ENCODE results near the gene ADAMTS12. TPM values are rescaled to one million over a fixed set of nuclear protein-coding genes. Genes with fewer than 3 reads are reported as not detected.
A peak's percentile ranks its signal among the peaks of the same experiment; 100 is the strongest.

The ADAMTS12 gene
- total and polyA plus RNA-seq, 2 experiments from 2014 or later: 9.1 to 17.1 TPM

DNA sequence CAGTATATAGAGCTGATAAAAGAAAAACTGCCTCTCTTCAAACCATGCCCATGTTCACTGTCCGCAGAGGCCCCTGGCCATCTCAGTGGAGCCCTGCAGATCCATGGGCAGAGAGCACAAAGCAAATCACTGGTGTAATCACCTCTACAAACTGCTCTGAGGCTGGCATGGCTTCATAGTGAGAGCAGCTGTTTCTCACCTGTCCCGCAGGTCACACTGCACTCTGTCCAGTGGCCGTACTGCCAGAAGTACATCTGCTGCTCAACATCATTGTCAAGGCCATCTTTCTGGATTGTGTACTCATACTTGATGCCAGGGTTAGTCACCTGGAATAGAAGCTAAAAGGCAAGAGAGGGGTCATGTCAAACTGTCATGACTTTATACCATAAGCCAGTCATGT, 277.8 kb downstream of the ADAMTS12 start (continued):
- TF ChIP-seq, protein P1, sequence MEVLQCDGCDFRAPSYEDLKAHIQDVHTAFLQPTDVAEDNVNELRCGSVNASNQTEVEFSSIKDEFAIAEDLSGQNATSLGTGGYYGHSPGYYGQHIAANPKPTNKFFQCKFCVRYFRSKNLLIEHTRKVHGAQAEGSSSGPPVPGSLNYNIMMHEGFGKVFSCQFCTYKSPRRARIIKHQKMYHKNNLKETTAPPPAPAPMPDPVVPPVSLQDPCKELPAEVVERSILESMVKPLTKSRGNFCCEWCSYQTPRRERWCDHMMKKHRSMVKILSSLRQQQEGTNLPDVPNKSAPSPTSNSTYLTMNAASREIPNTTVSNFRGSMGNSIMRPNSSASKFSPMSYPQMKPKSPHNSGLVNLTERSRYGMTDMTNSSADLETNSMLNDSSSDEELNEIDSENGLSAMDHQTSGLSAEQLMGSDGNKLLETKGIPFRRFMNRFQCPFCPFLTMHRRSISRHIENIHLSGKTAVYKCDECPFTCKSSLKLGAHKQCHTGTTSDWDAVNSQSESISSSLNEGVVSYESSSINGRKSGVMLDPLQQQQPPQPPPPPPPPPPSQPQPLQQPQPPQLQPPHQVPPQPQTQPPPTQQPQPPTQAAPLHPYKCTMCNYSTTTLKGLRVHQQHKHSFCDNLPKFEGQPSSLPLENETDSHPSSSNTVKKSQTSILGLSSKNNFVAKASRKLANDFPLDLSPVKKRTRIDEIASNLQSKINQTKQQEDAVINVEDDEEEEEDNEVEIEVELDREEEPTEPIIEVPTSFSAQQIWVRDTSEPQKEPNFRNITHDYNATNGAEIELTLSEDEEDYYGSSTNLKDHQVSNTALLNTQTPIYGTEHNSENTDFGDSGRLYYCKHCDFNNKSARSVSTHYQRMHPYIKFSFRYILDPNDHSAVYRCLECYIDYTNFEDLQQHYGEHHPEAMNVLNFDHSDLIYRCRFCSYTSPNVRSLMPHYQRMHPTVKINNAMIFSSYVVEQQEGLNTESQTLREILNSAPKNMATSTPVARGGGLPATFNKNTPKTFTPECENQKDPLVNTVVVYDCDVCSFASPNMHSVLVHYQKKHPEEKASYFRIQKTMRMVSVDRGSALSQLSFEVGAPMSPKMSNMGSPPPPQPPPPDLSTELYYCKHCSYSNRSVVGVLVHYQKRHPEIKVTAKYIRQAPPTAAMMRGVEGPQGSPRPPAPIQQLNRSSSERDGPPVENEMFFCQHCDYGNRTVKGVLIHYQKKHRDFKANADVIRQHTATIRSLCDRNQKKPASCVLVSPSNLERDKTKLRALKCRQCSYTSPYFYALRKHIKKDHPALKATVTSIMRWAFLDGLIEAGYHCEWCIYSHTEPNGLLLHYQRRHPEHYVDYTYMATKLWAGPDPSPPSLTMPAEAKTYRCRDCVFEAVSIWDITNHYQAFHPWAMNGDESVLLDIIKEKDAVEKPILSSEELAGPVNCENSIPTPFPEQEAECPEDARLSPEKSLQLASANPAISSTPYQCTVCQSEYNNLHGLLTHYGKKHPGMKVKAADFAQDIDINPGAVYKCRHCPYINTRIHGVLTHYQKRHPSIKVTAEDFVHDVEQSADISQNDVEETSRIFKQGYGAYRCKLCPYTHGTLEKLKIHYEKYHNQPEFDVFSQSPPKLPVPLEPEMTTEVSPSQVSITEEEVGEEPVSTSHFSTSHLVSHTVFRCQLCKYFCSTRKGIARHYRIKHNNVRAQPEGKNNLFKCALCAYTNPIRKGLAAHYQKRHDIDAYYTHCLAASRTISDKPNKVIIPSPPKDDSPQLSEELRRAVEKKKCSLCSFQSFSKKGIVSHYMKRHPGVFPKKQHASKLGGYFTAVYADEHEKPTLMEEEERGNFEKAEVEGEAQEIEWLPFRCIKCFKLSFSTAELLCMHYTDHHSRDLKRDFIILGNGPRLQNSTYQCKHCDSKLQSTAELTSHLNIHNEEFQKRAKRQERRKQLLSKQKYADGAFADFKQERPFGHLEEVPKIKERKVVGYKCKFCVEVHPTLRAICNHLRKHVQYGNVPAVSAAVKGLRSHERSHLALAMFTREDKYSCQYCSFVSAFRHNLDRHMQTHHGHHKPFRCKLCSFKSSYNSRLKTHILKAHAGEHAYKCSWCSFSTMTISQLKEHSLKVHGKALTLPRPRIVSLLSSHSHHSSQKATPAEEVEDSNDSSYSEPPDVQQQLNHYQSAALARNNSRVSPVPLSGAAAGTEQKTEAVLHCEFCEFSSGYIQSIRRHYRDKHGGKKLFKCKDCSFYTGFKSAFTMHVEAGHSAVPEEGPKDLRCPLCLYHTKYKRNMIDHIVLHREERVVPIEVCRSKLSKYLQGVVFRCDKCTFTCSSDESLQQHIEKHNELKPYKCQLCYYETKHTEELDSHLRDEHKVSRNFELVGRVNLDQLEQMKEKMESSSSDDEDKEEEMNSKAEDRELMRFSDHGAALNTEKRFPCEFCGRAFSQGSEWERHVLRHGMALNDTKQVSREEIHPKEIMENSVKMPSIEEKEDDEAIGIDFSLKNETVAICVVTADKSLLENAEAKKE (CRISPR knock-in tag; IDR thresholded peaks at IDR 0.05): no peak
- no peak for TF ChIP-seq EZH2phosphoT487 (IDR thresholded peaks at IDR 0.05; ENCODE audit: unreplicated experiment)

DNA sequence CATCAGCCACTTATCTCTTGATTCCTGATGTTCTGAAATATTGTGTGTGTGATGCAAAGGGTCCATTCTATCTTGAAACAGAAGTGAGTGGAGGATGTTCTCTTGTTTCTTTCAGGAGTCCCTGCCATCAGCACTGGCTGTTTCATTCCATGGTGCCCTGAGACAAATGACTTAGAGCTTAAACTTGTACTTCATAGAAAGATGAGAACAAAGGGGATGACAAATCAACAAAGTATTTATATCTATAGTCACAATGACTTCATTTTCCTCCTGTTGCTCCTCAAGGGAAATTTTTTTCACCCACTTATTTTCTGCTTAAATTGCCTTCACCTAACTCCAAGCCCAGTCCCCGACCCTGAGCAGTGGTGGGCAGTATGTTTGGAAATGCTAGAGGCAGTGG, 279.4 kb downstream of the ADAMTS12 start:
- Mint-ChIP-seq H3K9me3 (no peaks in the 10 kb centered on the region), H3K4me3 (no peak overlapping the region), H3K4me1 (peaks cover 6% of the 10 kb centered on the region), H3K36me3 (ENCODE audit: low read depth) (no peaks in the 10 kb centered on the region), H3K27me3 (ENCODE audit: insufficient read depth, low read depth, poor library complexity) (peaks cover 3% of the 10 kb centered on the region), H3K27ac (no peak overlapping the region)
- ATAC-seq: peak; percentile 38; the same call in 1 of the 3 replicates
- H3K4me1 ChIP-seq (ENCODE audit: insufficient read depth): no peaks in the 10 kb centered on the region
- no peaks in the 10 kb centered on the region for H3K27me3 ChIP-seq (ENCODE audit: insufficient read depth)
- no peaks in the 10 kb centered on the region for H4K20me1 ChIP-seq (replicated peaks; ENCODE audit: insufficient read depth)
- no peak overlapping the region for H3K4me2 ChIP-seq
- H3K36me3 ChIP-seq (ENCODE audit: insufficient read depth): no peaks in the 10 kb centered on the region
- H2AFZ ChIP-seq: no peak overlapping the region
- H3K79me2 ChIP-seq (replicated peaks; ENCODE audit: insufficient read depth): no peaks in the 10 kb centered on the region
- no peak for DNase-seq (ENCODE audit: low spot score)
- H3K4me3 ChIP-seq: no peak overlapping the region
- no peak overlapping the region for H3K27ac ChIP-seq (ENCODE audit: low read depth)
- H3K9me2 ChIP-seq (ENCODE audit: insufficient read depth): no peaks in the 10 kb centered on the region
- H3F3A ChIP-seq (replicated peaks; ENCODE audit: low read depth): no peaks in the 10 kb centered on the region
- TF ChIP-seq POLR2AphosphoS5 (IDR thresholded peaks at IDR 0.05; ENCODE audit: low read depth) (no peak), EZH2 (IDR thresholded peaks at IDR 0.05; ENCODE audit: low read depth, unreplicated experiment) (no peak), ZNF331 (CRISPR knock-in tag; IDR thresholded peaks at IDR 0.05; ENCODE audit: low read depth) (no peak), EZH2phosphoT487 (IDR thresholded peaks at IDR 0.05; ENCODE audit: unreplicated experiment) (no peak)
- TF ChIP-seq, protein P1 (CRISPR knock-in tag; IDR thresholded peaks at IDR 0.05): no peak
- TF ChIP-seq, protein P2, sequence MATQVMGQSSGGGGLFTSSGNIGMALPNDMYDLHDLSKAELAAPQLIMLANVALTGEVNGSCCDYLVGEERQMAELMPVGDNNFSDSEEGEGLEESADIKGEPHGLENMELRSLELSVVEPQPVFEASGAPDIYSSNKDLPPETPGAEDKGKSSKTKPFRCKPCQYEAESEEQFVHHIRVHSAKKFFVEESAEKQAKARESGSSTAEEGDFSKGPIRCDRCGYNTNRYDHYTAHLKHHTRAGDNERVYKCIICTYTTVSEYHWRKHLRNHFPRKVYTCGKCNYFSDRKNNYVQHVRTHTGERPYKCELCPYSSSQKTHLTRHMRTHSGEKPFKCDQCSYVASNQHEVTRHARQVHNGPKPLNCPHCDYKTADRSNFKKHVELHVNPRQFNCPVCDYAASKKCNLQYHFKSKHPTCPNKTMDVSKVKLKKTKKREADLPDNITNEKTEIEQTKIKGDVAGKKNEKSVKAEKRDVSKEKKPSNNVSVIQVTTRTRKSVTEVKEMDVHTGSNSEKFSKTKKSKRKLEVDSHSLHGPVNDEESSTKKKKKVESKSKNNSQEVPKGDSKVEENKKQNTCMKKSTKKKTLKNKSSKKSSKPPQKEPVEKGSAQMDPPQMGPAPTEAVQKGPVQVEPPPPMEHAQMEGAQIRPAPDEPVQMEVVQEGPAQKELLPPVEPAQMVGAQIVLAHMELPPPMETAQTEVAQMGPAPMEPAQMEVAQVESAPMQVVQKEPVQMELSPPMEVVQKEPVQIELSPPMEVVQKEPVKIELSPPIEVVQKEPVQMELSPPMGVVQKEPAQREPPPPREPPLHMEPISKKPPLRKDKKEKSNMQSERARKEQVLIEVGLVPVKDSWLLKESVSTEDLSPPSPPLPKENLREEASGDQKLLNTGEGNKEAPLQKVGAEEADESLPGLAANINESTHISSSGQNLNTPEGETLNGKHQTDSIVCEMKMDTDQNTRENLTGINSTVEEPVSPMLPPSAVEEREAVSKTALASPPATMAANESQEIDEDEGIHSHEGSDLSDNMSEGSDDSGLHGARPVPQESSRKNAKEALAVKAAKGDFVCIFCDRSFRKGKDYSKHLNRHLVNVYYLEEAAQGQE (IDR thresholded peaks at IDR 0.05; ENCODE audit: unreplicated experiment): no peak

All from GM23338 (cell line).